Gastroesophageal sphincter (tissue), 4 donors: ENCODE results near the gene ZNF516. TPM values are rescaled to one million over a fixed set of nuclear protein-coding genes. Genes with fewer than 3 reads are reported as not detected.

Source experiments
- ATAC-seq: fragments of 150-250 bp; one replicate; pipeline ENCODE4 v1.9.1; 2016; ENCODE audit warnings: mild to moderate bottlenecking, moderate library complexity
- H3K27ac ChIP-seq, 4 donors: fragments of 200-600 bp; sonication (generic) in 3 of 4; 1 replicate in 3 of 4; 2 replicates in 1 of 4; pipeline ENCODE4 v1.5.1; 2016 to 2019
- H3K27me3 ChIP-seq: fragments of 200-600 bp; sonication (generic); one replicate; pipeline ENCODE4 v1.5.1; 2019
- H3K36me3 ChIP-seq, 2 donors: fragments of 200-600 bp; sonication (generic); one replicate each; pipeline ENCODE4 v1.5.1; 2019; ENCODE audit warnings: control low read depth in 1 of 2
- H3K4me1 ChIP-seq, 3 donors: fragments of 200-600 bp; sonication (generic); 1 replicate in 2 of 3; 2 replicates in 1 of 3; pipeline ENCODE4 v1.5.1; 2016 to 2019; ENCODE audit warnings: control low read depth in 2 of 3
- H3K4me3 ChIP-seq, 2 donors: fragments of 200-600 bp; sonication (generic); one replicate each; pipeline ENCODE4 v1.5.1; 2019; ENCODE audit warnings: mild to moderate bottlenecking in 1 of 2, moderate library complexity in 1 of 2
- H3K9me3 ChIP-seq, 3 donors: fragments of 200-600 bp; sonication (generic); one replicate each; pipeline ENCODE4 v1.5.1; 2017 to 2019; ENCODE audit warnings: control low read depth in 2 of 3
- EP300 ChIP-seq: sonication (generic); formaldehyde crosslinking; IDR thresholded peaks from one replicate; pipeline ENCODE4 v1.6.1; 2017; ENCODE audit warnings: antibody characterized with exemption, mild to moderate bottlenecking
- POLR2A ChIP-seq, 2 donors: fragments of 450-650 bp; IDR thresholded peaks; one replicate each; pipeline ENCODE4 v1.6.1; 2017; ENCODE audit warnings: antibody characterized with exemption in 2 of 2, mild to moderate bottlenecking in 2 of 2, moderate library complexity in 1 of 2
- POLR2AphosphoS5 ChIP-seq: sonication (generic); formaldehyde crosslinking; IDR thresholded peaks from one replicate; pipeline ENCODE4 v1.6.1; 2017; ENCODE audit warnings: antibody characterized with exemption
- WGBS, 2 donors: methylation state at CpG; one replicate each; pipeline ENCODE4 v1.1.5; 2018; ENCODE audit warnings: low coverage in 1 of 2; 5-methylcytosine and 5-hydroxymethylcytosine counted together
- total RNA-seq, 4 donors: library from RNA; depleted of rRNA; stranded (reverse); fragments of >200 nt; gene quantifications; one replicate each; pipeline ENCODE4 v1.1.0, GENCODE V29; 2016
- TF ChIP-seq, protein P1 (sequence below), 4 experiments: fragments of 200-600 bp in 2 of 4; fragments of 450-650 bp in 2 of 4; sonication (generic) in 1 of 4; IDR thresholded peaks; one replicate each; pipeline ENCODE4 v1.5.1; 2017 to 2019; ENCODE audit warnings: antibody characterized with exemption in 4 of 4, mild to moderate bottlenecking in 2 of 4, moderate library complexity in 2 of 4

Gene ZNF516
- total RNA-seq, 4 donors from 2014 or later: 17.8 to 43.8 (median 29.9) TPM

- ATAC-seq: no peak
- WGBS, 2 donors: 93 to 96% methylated on average over 5 to 8 of the region's 29 CpGs
- TF ChIP-seq, protein P1, sequence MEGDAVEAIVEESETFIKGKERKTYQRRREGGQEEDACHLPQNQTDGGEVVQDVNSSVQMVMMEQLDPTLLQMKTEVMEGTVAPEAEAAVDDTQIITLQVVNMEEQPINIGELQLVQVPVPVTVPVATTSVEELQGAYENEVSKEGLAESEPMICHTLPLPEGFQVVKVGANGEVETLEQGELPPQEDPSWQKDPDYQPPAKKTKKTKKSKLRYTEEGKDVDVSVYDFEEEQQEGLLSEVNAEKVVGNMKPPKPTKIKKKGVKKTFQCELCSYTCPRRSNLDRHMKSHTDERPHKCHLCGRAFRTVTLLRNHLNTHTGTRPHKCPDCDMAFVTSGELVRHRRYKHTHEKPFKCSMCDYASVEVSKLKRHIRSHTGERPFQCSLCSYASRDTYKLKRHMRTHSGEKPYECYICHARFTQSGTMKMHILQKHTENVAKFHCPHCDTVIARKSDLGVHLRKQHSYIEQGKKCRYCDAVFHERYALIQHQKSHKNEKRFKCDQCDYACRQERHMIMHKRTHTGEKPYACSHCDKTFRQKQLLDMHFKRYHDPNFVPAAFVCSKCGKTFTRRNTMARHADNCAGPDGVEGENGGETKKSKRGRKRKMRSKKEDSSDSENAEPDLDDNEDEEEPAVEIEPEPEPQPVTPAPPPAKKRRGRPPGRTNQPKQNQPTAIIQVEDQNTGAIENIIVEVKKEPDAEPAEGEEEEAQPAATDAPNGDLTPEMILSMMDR (IDR thresholded peaks at IDR 0.05): no peak
- TF ChIP-seq POLR2AphosphoS5: no peak
- TF ChIP-seq POLR2A (IDR thresholded peaks at IDR 0.05): no peak
- no peak for TF ChIP-seq EP300
These were observed 148.4 kb downstream of the ZNF516 start for GRCh38 chr18:76346490-76347130.

DNA sequence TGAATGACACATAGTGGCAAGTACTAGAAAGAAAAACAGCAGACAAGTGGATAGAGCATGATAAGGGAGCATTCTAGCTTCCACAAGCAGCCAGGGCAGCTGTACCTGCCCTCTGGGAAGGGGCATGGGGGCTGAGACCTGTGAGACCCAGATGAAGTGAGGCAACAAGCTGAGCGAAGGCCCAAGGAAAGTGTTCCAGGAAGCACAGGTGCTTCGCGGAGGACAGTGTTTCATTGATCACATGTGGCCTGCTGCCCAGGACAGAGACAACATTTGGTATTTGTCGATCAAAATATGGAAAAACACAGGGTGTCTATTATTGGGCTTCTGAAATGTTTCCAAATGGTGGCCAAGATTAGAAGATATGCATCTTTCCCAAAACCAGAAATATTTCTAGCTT, 149.1 kb downstream of the ZNF516 start:
- peaks cover 0 to 9% (median 0%) of the 10 kb centered on the region in 3 donors for H3K4me1 ChIP-seq
- H3K27ac ChIP-seq: no peak overlapping the region
- TF ChIP-seq, protein P1 (IDR thresholded peaks at IDR 0.05): no peak
- TF ChIP-seq POLR2AphosphoS5 (no peak), POLR2A (IDR thresholded peaks at IDR 0.05) (no peak), EP300 (no peak)
- no peak for ATAC-seq
- 89 to 91% methylated on average over 4 of the region's 4 CpGs for WGBS, 2 donors
- H3K4me3 ChIP-seq: no peak overlapping the region
- no peaks in the 10 kb centered on the region for H3K36me3 ChIP-seq
- peaks cover 0 to 3% (median 0%) of the 10 kb centered on the region in 3 donors for H3K9me3 ChIP-seq
- H3K27me3 ChIP-seq: no peaks in the 10 kb centered on the region

More at GRCh38 chr18:76346490-76347130, 148.4 kb downstream of the ZNF516 start:
- Histone ChIP-seq H3K27ac (no peak overlapping the region), H3K4me3 (no peak overlapping the region), H3K9me3 (no peaks in the 10 kb centered on the region), H3K36me3 (no peaks in the 10 kb centered on the region), H3K27me3 (no peaks in the 10 kb centered on the region), H3K4me1 (peaks cover 0 to 12% (median 0%) of the 10 kb centered on the region in 3 donors)

- no peak for ATAC-seq
- peaks cover 0 to 18% (median 0%) of the 10 kb centered on the region in 3 donors for H3K9me3 ChIP-seq
- TF ChIP-seq, protein P1 (IDR thresholded peaks at IDR 0.05): no peak
- TF ChIP-seq POLR2A (IDR thresholded peaks at IDR 0.05) (no peak), POLR2AphosphoS5 (no peak), EP300 (no peak)
- H3K4me3 ChIP-seq: no peak overlapping the region
- no peaks in the 10 kb centered on the region for H3K36me3 ChIP-seq
- no peak overlapping the region for H3K27ac ChIP-seq
- 97 to 98% methylated on average over 3 of the region's 3 CpGs for WGBS, 2 donors
- peaks cover 0 to 5% (median 0%) of the 10 kb centered on the region in 3 donors for H3K4me1 ChIP-seq
- H3K27me3 ChIP-seq: no peaks in the 10 kb centered on the region
These were observed 151.0 kb downstream of the ZNF516 start for GRCh38 chr18:76343938-76344569.

DNA sequence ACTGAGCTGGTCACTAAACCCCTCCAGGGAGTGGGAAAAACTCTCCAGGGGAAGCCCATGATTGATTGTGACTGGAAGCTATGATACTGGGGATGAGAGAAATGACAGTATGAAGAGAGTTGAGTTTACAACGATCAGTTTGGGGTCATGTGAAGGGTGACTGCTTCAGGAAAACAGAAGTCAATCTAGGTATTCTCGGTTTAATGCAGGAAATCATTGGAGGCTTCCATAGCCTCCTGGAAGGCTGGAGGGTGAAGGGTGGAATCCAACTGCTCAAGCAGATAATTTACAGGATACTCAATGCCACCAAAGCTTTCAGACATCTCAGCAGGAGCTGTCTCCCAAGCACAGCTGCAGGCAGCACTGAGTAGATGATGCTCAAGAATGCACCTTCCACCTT, 154.6 kb downstream of the ZNF516 start:
- TF ChIP-seq POLR2AphosphoS5 (no peak), EP300 (no peak), POLR2A (IDR thresholded peaks at IDR 0.05) (no peak)
- TF ChIP-seq, protein P1 (IDR thresholded peaks at IDR 0.05): no peak
- peaks cover 0 to 18% (median 0%) of the 10 kb centered on the region in 3 donors for H3K9me3 ChIP-seq
- H3K27me3 ChIP-seq: no peaks in the 10 kb centered on the region
- H3K4me1 ChIP-seq: no peaks in the 10 kb centered on the region
- no peak for ATAC-seq
- no peaks in the 10 kb centered on the region for H3K36me3 ChIP-seq
- no peak overlapping the region for H3K4me3 ChIP-seq
- no peak overlapping the region for H3K27ac ChIP-seq
- WGBS, 2 donors: 83% methylated on average over 2 of the region's 2 CpGs; no CpG with 5 or more reads in 1 of the 2 donors

DNA sequence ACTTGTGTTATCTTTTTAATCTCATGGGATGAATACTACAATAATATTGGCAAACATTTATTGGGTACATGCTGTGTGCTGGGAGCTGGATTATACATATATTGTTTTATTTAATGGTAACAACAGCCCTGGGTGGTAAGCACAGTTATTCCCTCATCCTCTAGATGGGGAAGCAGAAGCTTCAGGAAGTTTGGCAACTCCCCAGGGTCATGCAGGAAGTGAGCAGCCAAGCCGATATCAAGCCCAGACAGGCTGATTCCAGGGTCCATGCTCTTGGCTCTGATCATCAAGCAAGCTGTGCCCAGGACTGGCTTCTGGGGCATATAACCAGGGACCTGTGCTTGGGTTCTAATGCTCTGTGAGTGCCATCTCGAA, 155.8 kb downstream of the ZNF516 start:
- Histone ChIP-seq H3K36me3 (no peaks in the 10 kb centered on the region), H3K9me3 (peaks cover 0 to 18% (median 0%) of the 10 kb centered on the region in 3 donors), H3K27me3 (no peaks in the 10 kb centered on the region), H3K27ac (no peak overlapping the region), H3K4me1 (no peaks in the 10 kb centered on the region), H3K4me3 (no peak overlapping the region)
- TF ChIP-seq POLR2A (IDR thresholded peaks at IDR 0.05) (no peak), POLR2AphosphoS5 (no peak), EP300 (no peak)
- TF ChIP-seq, protein P1 (IDR thresholded peaks at IDR 0.05): no peak
- WGBS, 2 donors: 61 to 75% methylated on average over 1 to 2 of the region's 2 CpGs
- no peak for ATAC-seq
